ENCODE results near the gene DNAJC17.

GRCh38 chr15:40812721-40813425, 5.6 kb upstream of the DNAJC17 start:
- TF ChIP-seq CTCF (IDR thresholded peaks at IDR 0.05) (no peak), SREBF2 (IDR thresholded peaks at IDR 0.05) (no peak)

Measured in A549 (cell line).